Aorta (tissue), 5 donors: ENCODE data around the gene TMED5. TPM values are rescaled to one million over a fixed set of nuclear protein-coding genes. Genes with fewer than 3 reads are reported as not detected.
"Not testable (repeated sequence)": the region's sequence is repeated elsewhere in the genome, so short reads cannot be mapped to it uniquely, and the experiment has no call there.

ENCODE experiments used
- ATAC-seq: fragments of 200-7000 bp; cut with Tn5 transposase; one replicate; pipeline ENCODE4 v1.9.1; 2022; ENCODE audit warnings: moderate library complexity; ENCODE audit not compliant: low FRiP score
- DNase-seq, 2 donors: peaks; one replicate each; pipeline ENCODE4 v3.0.0-alpha.2; 2020
- H3K27ac ChIP-seq, 2 donors: one replicate each; pipeline ENCODE4 v1.5.1; 2013; ENCODE audit warnings: low read length in 2 of 2, mild to moderate bottlenecking in 2 of 2, moderate library complexity in 2 of 2, control low read depth in 1 of 2, inconsistent platforms in 1 of 2, low read depth in 1 of 2
- H3K27me3 ChIP-seq, 2 donors: one replicate each; pipeline ENCODE4 v1.6.1; 2013; ENCODE audit warnings: control low read depth in 1 of 2, low read length in 1 of 2, mild to moderate bottlenecking in 1 of 2, moderate library complexity in 1 of 2; ENCODE audit not compliant: insufficient read depth in 2 of 2, control insufficient read depth in 1 of 2
- H3K36me3 ChIP-seq, 2 donors: one replicate each; pipeline ENCODE4 v1.6.1; 2013; ENCODE audit warnings: control low read depth in 1 of 2, low read length in 1 of 2, mild to moderate bottlenecking in 1 of 2; ENCODE audit not compliant: insufficient read depth in 2 of 2, control insufficient read depth in 1 of 2
- H3K4me1 ChIP-seq, 2 donors: one replicate each; pipeline ENCODE4 v1.6.1; 2013; ENCODE audit warnings: low read length in 2 of 2, control low read depth in 1 of 2, mild to moderate bottlenecking in 1 of 2, moderate library complexity in 1 of 2; ENCODE audit not compliant: insufficient read depth in 2 of 2, control insufficient read depth in 1 of 2
- H3K4me3 ChIP-seq, 2 donors: one replicate each; pipeline ENCODE4 v1.5.1; 2013; ENCODE audit warnings: low read length in 2 of 2, control low read depth in 1 of 2, mild to moderate bottlenecking in 1 of 2
- H3K9me3 ChIP-seq: one replicate; pipeline ENCODE4 v1.6.1; 2013; ENCODE audit warnings: mild to moderate bottlenecking, low read length; ENCODE audit not compliant: control insufficient read depth
- WGBS, 2 donors: extraction: QIAGEN DNeasy Blood & Tissue Kit; methylation state at CpG; one replicate each; pipeline ENCODE4 v1.1.7; 2013; 5-methylcytosine and 5-hydroxymethylcytosine counted together
- intact Hi-C, 2 donors: fragments of 100-400 bp; cut with DNase I; formaldehyde crosslinking; loops; one replicate each; pipeline versions ENCODE4 v1.14.2 to v1.15.0; 2022
- long read RNA-seq, 2 donors: library from polyadenylated mRNA; unstranded; transcript quantifications; one replicate each; pipeline ENCODE4 v2.0.0, GENCODE V29; 2020 to 2021
- polyA plus RNA-seq, 2 donors: library from polyadenylated mRNA; stranded (reverse); fragments of 200-250 nt; gene quantifications; one replicate each; pipeline ENCODE4 v1.2.3, GENCODE V29; 2013
- total RNA-seq, 2 donors: library from RNA; stranded (reverse); fragmentation: NEBNext Ultra II Directional; extraction: Animal tissue kit (Norgen Biotek cat#: 25700); gene quantifications; one replicate each; pipeline ENCODE4 v1.2.1, GENCODE V29; 2021
- donor health status: healthy with polysubstance abuse.
- donor health status: Bipolar disorder and iron deficiency.
- donor health status: DM: no; HTN: no; CAD: no.
- donor health status: DM: no; HTN: no; CAD: no.
- donor health status: DM: yes; HTN: yes; CAD: no.

TMED5 gene
- total RNA-seq (10 to 100 TPM; 43.4 to 49.7 TPM), polyA plus RNA-seq (10 to 100 TPM; 17.4 to 28.9 TPM)
- long read RNA-seq, donor 1, full-length matches to known transcripts: 55 of 64 reads
- long read RNA-seq, donor 1, partial matches to known transcripts: 4 of 64 reads
- long read RNA-seq, donor 1, other reads (novel, unspliced or antisense): 5 of 64 reads
- long read RNA-seq, donor 2, full-length matches to known transcripts: 25 of 33 reads
- long read RNA-seq, donor 2, partial matches to known transcripts: 4 of 33 reads
- long read RNA-seq, donor 2, other reads (novel, unspliced or antisense): 4 of 33 reads

DNA sequence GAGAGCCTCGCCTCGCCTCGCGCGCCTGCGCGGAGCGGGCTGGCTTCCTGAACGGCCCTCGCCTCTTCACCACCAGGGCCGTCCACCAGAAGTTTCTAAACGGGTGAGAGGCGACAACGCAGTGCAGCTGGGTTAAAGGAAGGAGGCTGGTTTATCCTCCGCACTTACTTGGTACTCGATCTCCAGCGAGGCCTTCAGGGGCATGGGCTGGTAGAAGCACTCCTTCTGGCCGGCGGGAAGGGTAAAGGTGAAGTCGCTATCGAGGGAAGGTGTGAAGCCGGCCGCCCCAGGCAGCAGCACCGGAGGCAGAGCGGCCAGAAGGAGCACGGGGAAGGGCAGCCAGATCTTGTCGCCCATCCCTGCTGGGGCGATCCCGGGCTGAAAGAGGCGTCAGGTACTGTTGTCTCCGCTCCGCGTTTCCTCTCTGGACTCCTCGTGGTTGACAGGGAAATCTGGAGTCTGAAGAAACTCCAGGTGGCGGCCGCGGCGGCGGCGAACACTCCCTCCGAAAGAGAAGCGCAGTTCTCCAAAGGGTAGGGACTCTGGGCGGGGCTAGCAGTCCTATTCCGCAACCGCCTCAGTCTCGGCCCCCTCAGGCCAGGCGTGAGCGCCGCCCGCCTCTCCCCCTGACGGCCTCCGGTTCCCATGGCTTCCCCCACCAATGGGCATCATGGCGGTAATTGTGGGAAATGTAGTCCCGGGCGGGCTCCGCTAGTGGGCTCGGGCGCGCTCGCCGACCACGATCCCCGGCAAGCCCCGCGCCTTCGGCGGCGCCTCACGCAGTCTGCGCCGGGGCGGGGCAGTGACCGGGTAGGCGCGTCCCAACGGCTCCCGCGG is at the start of gene TMED5:
TSS of gene TMED5 (minus strand) at position 528 of the 837 bp plus-strand sequence. CDS start at position 357, 171 bp downstream.
- Histone ChIP-seq H3K4me1 (no peaks in the 10 kb centered on the region), H3K36me3 (no peaks in the 10 kb centered on the region), H3K4me3 (peak within 1 kb of the TSS; percentile 65 to 70), H3K27me3 (no peaks in the 10 kb centered on the region), H3K27ac (peak within 1 kb of the TSS; percentile 94 to 95), H3K9me3 (no peaks in the 10 kb centered on the region)
- DNase-seq (peak; percentile 99), ATAC-seq (peak; percentile 99)
- intact Hi-C loops: loop anchor here (5.0 to 10.0 kb wide), 2 partner anchors 95 to 103 kb away; partner anchors contain the start of gene MTF2 (in 1 of the 2)
- 0% methylated on average over 76 to 78 of the region's 78 CpGs for WGBS, 2 donors

DNA sequence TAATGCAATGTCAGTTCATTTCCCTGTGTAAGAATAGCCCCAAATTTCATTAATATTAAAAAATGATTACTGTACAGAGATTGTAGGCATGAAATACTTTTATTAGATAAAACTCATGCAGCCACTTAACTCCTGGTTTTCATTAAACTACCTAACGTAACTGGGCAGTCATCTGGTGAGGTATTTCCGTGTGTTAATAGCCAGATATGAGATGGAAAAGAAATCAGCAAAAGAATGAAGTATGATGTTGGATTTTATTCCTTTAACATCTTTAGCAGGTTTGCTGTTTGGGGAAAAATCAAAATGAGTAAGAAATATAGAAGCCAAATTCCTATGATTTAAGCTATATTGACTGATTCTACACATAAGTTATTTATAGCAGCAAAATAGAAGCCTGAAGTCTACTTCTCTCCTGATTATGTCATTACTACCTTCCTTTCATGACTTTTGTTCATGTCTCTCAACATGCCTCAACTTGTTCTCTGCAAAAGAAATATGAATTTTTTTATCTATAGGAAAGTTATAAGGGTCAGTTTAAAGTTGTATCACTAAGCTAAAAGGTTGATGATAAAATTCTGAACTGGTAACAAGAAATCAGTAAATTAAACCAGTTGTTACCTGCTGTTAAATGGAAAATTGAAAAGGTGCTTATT is 42.9 kb upstream of the TMED5 start:
- no peak for ATAC-seq
- H3K4me3 ChIP-seq: no peak overlapping the region
- intact Hi-C loops: no loop called here
- no peaks in the 10 kb centered on the region for H3K27me3 ChIP-seq
- no peaks in the 10 kb centered on the region for H3K4me1 ChIP-seq
- WGBS, 2 donors: 88 to 90% methylated on average over 2 of the region's 2 CpGs
- no peaks in the 10 kb centered on the region for H3K9me3 ChIP-seq
- H3K27ac ChIP-seq: no peak overlapping the region
- no peaks in the 10 kb centered on the region for H3K36me3 ChIP-seq
- DNase-seq: no peak

DNA sequence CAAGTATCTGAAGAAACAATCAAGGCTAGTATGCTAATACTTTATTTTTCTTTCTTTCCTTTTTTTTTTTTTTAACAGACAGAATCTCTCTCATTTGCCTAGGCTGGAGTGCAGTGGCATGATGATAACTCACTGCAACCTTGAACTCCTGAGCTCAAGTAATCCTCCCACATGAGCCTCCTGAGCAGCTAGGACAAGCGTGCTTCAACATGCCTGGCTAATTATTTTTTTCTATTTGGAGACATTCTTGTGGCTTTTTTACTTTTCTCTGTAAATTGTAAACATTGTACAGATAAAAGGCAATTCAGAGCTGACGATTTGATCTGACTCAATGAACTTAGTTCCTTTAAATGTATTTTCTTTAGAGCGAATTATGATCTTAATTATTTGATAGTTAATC is 41.7 kb upstream of the TMED5 start:
- H3K27ac ChIP-seq: no peak overlapping the region
- H3K4me3 ChIP-seq: no peak overlapping the region
- no peaks in the 10 kb centered on the region for H3K36me3 ChIP-seq
- no peak for ATAC-seq
- DNase-seq: no peak
- H3K9me3 ChIP-seq: no peaks in the 10 kb centered on the region
- WGBS, 2 donors: 89 to 95% methylated on average over 3 of the region's 3 CpGs
- no peaks in the 10 kb centered on the region for H3K4me1 ChIP-seq
- intact Hi-C loops: no loop called here
- no peaks in the 10 kb centered on the region for H3K27me3 ChIP-seq

DNA sequence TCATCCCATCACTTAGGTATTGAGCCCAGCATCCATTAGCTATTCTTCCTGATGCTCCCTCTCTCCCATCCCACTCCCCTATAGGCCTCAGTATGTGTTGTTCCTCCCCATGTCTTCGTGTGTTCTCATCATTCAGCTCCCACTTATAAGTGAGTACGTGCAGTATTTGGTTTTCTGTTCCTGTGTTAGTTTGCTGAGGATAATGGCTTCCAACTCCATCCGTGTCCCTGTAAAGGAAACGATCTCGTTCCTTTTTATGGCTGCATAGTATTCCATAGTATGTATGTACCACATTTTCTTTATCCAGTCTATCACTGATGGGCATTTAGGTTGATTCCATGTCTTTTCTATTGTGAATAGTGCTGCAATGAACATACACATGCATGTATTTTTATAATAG is 40.5 kb upstream of the TMED5 start:
- intact Hi-C loops, H3K9me3 ChIP-seq, H3K27me3 ChIP-seq, H3K4me1 ChIP-seq, DNase-seq, H3K36me3 ChIP-seq, ATAC-seq, H3K27ac ChIP-seq, H3K4me3 ChIP-seq: not testable (repeated sequence)
- WGBS, 2 donors: 89 to 98% methylated on average over 5 of the region's 5 CpGs

DNA sequence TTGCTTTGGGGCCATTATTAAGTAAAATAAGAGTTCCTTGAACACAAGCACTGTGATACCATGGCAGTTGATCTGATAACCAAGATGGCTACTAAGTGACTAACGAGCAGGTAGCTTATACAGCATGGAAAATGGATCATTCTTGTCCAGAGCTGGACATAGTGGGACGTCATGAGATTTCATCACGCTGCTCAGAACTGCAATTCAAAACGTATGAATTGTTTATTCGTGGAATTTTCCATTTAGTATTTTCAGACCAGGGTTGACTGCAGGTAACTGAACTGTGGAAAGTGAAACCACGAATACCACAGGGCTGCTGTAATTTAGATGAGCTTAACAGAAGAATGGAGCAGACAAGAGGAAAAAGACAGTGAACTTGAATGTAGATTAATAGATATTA is 39.2 kb upstream of the TMED5 start:
- H3K36me3 ChIP-seq: no peaks in the 10 kb centered on the region
- WGBS, 2 donors: 89 to 90% methylated on average over 6 of the region's 6 CpGs
- DNase-seq (no peak), ATAC-seq (no peak)
- no peaks in the 10 kb centered on the region for H3K9me3 ChIP-seq
- no peak overlapping the region for H3K27ac ChIP-seq
- H3K4me1 ChIP-seq: no peaks in the 10 kb centered on the region
- no peak overlapping the region for H3K4me3 ChIP-seq
- intact Hi-C loops: no loop called here
- H3K27me3 ChIP-seq: no peaks in the 10 kb centered on the region

DNA sequence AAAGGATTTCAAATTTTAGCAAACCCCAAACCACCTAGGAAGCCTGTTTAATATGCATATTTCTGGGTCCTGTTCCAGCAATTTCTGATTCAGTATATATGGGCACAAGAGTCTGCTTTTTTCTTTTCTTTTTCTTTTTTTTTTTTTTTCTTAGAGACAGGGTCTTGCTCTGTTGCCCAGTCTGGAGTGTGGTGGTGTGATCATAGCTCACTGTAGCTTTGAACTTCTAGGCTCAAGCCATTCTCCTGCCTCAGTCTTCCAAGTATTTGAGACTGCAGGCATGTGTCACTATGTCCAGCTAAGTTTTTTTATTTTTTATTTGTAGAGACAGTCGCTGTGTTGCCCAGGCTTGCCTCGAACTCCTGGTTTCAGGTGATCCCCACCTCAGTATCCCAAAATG is 35.1 kb upstream of the TMED5 start:
- ATAC-seq: no peak
- Histone ChIP-seq H3K4me3 (no peak overlapping the region), H3K36me3 (no peaks in the 10 kb centered on the region), H3K27ac (no peak overlapping the region), H3K4me1 (no peaks in the 10 kb centered on the region), H3K27me3 (no peaks in the 10 kb centered on the region), H3K9me3 (no peaks in the 10 kb centered on the region)
- no peak for DNase-seq
- intact Hi-C loops: no loop called here
- WGBS, 2 donors: 93 to 96% methylated on average over 2 of the region's 2 CpGs

DNA sequence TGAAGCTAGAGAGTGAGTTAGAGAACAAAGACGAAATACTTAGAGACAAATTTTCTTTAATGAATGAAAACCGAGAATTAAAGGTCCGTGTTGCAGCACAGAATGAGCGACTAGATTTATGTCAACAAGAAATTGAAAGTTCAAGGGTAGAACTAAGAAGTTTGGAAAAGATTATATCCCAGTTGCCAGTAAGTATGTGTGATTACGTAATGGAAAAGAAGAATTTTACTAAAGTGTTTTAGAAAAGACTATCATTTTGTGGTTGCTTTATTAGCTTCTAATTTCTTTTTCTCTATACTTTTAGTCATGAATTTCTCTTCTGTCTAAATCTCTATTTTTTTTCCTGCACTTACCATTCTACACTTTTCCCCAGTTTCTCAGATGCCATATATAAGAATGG is 27.0 kb upstream of the TMED5 start:
- Histone ChIP-seq H3K9me3 (no peaks in the 10 kb centered on the region), H3K27ac (no peak overlapping the region), H3K27me3 (no peaks in the 10 kb centered on the region), H3K36me3 (no peaks in the 10 kb centered on the region), H3K4me3 (no peak overlapping the region), H3K4me1 (no peaks in the 10 kb centered on the region)
- 92 to 93% methylated on average over 5 of the region's 5 CpGs for WGBS, 2 donors
- intact Hi-C loops: no loop called here
- no peak for DNase-seq
- ATAC-seq: no peak

DNA sequence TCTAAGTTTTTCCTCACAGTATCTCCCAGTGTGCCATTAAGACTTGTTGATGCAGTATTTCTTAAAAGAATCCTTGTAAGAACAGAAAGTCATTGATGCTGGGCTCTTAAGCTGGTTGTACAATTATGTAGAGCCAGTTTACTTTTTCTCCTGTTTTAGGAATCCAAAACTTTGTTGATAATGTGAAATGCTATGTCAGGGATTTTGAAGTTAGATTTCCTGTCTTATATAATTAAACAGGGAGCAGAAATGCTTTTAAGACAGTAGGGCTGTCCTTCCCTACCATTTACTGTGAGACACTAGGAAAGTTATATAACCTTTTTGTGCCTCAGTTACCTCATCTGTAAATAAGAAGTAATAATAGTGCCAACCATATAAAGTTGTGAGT is 26.3 kb upstream of the TMED5 start:
- intact Hi-C loops: no loop called here
- no peaks in the 10 kb centered on the region for H3K9me3 ChIP-seq
- no peaks in the 10 kb centered on the region for H3K27me3 ChIP-seq
- H3K4me1 ChIP-seq: no peaks in the 10 kb centered on the region
- DNase-seq: no peak
- H3K4me3 ChIP-seq: no peak overlapping the region
- no peaks in the 10 kb centered on the region for H3K36me3 ChIP-seq
- ATAC-seq: no peak
- no peak overlapping the region for H3K27ac ChIP-seq
